ENCODE results near the gene NTSR1. TPM values are rescaled to one million over a fixed set of nuclear protein-coding genes. Genes with fewer than 3 reads are reported as not detected.

NTSR1 gene
- total and polyA plus RNA-seq, 2 of the 8 experiments (the other 6 are each of a cell fraction or from before 2014, with no cell fraction given), result 0.53 to 0.89 TPM

GRCh38 chr20:62711703-62712101 is 3.1 kb downstream of the NTSR1 start:
- ChIA-PET POLR2A (ENCODE audit: partially characterized antibody) (interaction anchor here (0.8 kb wide), 1 partner anchor 104 kb away, joined by 3 read pairs; no protein-coding TSS in a partner anchor), CTCF (ENCODE audit: partially characterized antibody) (interaction anchor here (1.0 to 2.1 kb wide), 3 partner anchors 26 to 96 kb away, joined by 3 to 10 read pairs (median 3); no protein-coding TSS in a partner anchor)
- Histone ChIP-seq H2BK120ac (replicated peaks; ENCODE audit: low read depth, low read length) (no peak overlapping the region), H3K36me3 (ENCODE audit: control insufficient read depth in 2 of 4, insufficient read depth in 4 of 4, low read length in 3 of 4) (no peaks in the 10 kb centered on the region), H2AFZ (ENCODE audit: low read length) (no peak overlapping the region), H3K14ac (ENCODE audit: insufficient read length) (no peak overlapping the region), H3K4me3 (ENCODE audit: extremely low read depth in 1 of 4, insufficient read depth in 2 of 4, low read depth in 3 of 4, low read length in 4 of 4) (no peak overlapping the region), H4K20me1 (replicated peaks in 1 of 2; ENCODE audit: control insufficient read depth in 1 of 2, insufficient read depth in 2 of 2, low read length in 2 of 2) (peaks cover 3 to 5% of the 10 kb centered on the region in 2 experiments), H3K4me1 (replicated peaks in 1 of 4; ENCODE audit: control insufficient read depth in 3 of 4, insufficient read depth in 4 of 4, low read length in 3 of 4) (peaks cover 0 to 8% (median 7%) of the 10 kb centered on the region in 4 experiments; a peak in 5 of 7 replicates), H3K23me2 (ENCODE audit: low read depth, low read length) (peaks cover 11% of the 10 kb centered on the region; the same call in 1 of the 2 replicates), H3K4me2 (ENCODE audit: insufficient read depth in 1 of 2, low read depth in 2 of 2, low read length in 2 of 2) (no peak overlapping the region), H3K9ac (replicated peaks in 1 of 4; ENCODE audit: extremely low read depth in 1 of 4, low read depth in 3 of 4, low read length in 3 of 4) (no peak overlapping the region), H3K27me3 (replicated peaks in 1 of 4; ENCODE audit: control insufficient read depth in 3 of 4, extremely low read depth in 1 of 4, insufficient read depth in 3 of 4, low read length in 3 of 4) (peaks cover 22 to 38% (median 31%) of the 10 kb centered on the region in 4 experiments), H2BK15ac (ENCODE audit: low read length) (no peak overlapping the region), H2BK20ac (ENCODE audit: low read length) (no peak overlapping the region), H3K56ac (replicated peaks; ENCODE audit: insufficient read length, low read depth, low read length) (no peak overlapping the region), H3K23ac (ENCODE audit: insufficient read length) (no peak overlapping the region), H3K9me3 (ENCODE audit: insufficient read depth in 2 of 2, low read depth in 1 of 2, low read length in 1 of 2) (no peaks in the 10 kb centered on the region), H4K5ac (ENCODE audit: insufficient read length, low read depth, low read length) (no peak overlapping the region), H3K4ac (replicated peaks; ENCODE audit: insufficient read length, low read depth, low read length) (no peak overlapping the region), H3K79me1 (ENCODE audit: low read depth, low read length) (no peaks in the 10 kb centered on the region), H4K8ac (ENCODE audit: extremely low read depth, insufficient read depth, low read length) (no peak overlapping the region), H3K79me2 (ENCODE audit: control insufficient read depth in 1 of 2, insufficient read depth in 2 of 2, low read length in 2 of 2) (no peaks in the 10 kb centered on the region), H2BK5ac (ENCODE audit: low read depth, low read length) (no peak overlapping the region), H3K27ac (ENCODE audit: low read depth, low read length) (no peak overlapping the region), H2BK12ac (ENCODE audit: low read depth, low read length) (no peak overlapping the region), H2AK5ac (ENCODE audit: low read depth, low read length) (no peak overlapping the region), H4K91ac (replicated peaks; ENCODE audit: insufficient read length, low read length) (no peak overlapping the region), H3K18ac (ENCODE audit: extremely low read depth, low read length) (no peak overlapping the region)
- TF ChIP-seq E2F6 (IDR thresholded peaks at IDR 0.05) (peak; percentile 39; the same call in 1 of the 2 replicates), ATF2 (IDR thresholded peaks at IDR 0.05; ENCODE audit: low read length) (no peak), GTF2F1 (IDR thresholded peaks at IDR 0.05; ENCODE audit: borderline replicate concordance, low read depth, low read length) (no peak), SIRT6 (IDR thresholded peaks at IDR 0.05; ENCODE audit: low read length) (no peak), TAF1 (IDR thresholded peaks at IDR 0.05; ENCODE audit: low read depth, low read length) (no peak)
- 89% methylated on average over 22 of the region's 23 CpGs; no CpG with 5 or more reads in 1 of the 2 experiments for WGBS, 2 experiments (ENCODE audit: extremely low coverage in 1 of 2, insufficient coverage in 1 of 2, insufficient read length in 1 of 2, insufficient replicate concordance in 2 of 2, low coverage in 1 of 2, low lambda C conversion rate in 2 of 2, missing lambda C conversion rate in 1 of 2)
- DNase-seq (ENCODE audit: low read depth in 1 of 2, low spot score in 2 of 2), result no peak
- no peak for FAIRE-seq
